WTC11 (cell line): Measurements from ENCODE around the gene LRRN4CL. TPM values are rescaled to one million over a fixed set of nuclear protein-coding genes. Genes with fewer than 3 reads are reported as not detected.

ENCODE experiments used
- ATAC-seq: fragments of 200-7000 bp; cut with Tn5 transposase; 2 replicates; pipeline ENCODE4 v1.10.0; 2021; ENCODE audit warnings: mild to moderate bottlenecking, moderate library complexity
- CTCF ChIA-PET: fragments of 300-600 bp; sonication (Branson Sonifier 250); formaldehyde crosslinking; loops from one replicate; lab custom pipeline; 2021; ENCODE audit warnings: antibody characterized with exemption; lab: Charles Lee
- POLR2A ChIA-PET: fragments of 350-600 bp; sonication (Branson Sonifier 250); formaldehyde crosslinking; loops from one replicate; lab custom pipeline; 2021; ENCODE audit warnings: antibody characterized with exemption; lab: Charles Lee
- DNase-seq: peaks from one replicate; pipeline ENCODE4 v3.0.0; 2021; ENCODE audit warnings: low spot score
- H3K27ac Mint-ChIP-seq: 2 replicates; pipeline ENCODE4 v1.8.0; 2021; ENCODE audit warnings: mixed read lengths
- H3K27me3 Mint-ChIP-seq: 2 replicates; pipeline ENCODE4 v1.8.0; 2021; ENCODE audit warnings: low read depth, mild to moderate bottlenecking, moderate library complexity, mixed read lengths
- H3K36me3 Mint-ChIP-seq: 2 replicates; pipeline ENCODE4 v1.8.0; 2021; ENCODE audit warnings: mixed read lengths
- H3K4me1 Mint-ChIP-seq: 2 replicates; pipeline ENCODE4 v1.8.0; 2022; ENCODE audit warnings: mixed read lengths
- H3K4me3 Mint-ChIP-seq: 2 replicates; pipeline ENCODE4 v1.8.0; 2021; ENCODE audit warnings: mild to moderate bottlenecking, moderate library complexity, mixed read lengths
- H3K9me3 Mint-ChIP-seq: 2 replicates; pipeline ENCODE4 v1.8.0; 2021; ENCODE audit warnings: mixed read lengths
- CREM ChIP-seq: sonication (generic); formaldehyde crosslinking; IDR thresholded peaks from 2 replicates; pipeline ENCODE4 v1.8.1; 2022; ENCODE audit warnings: mild to moderate bottlenecking, missing genetic modification reagents, moderate library complexity
- E2F5 ChIP-seq: sonication (generic); formaldehyde crosslinking; IDR thresholded peaks from 2 replicates; pipeline ENCODE4 v1.8.1; 2022; ENCODE audit warnings: mild to moderate bottlenecking, moderate library complexity, missing genetic modification reagents
- ELF4 ChIP-seq: sonication (generic); formaldehyde crosslinking; IDR thresholded peaks from 2 replicates; pipeline ENCODE4 v1.8.1; 2022; ENCODE audit warnings: low read depth, mild to moderate bottlenecking, moderate library complexity, missing genetic modification reagents
- ESRRA ChIP-seq: sonication (generic); formaldehyde crosslinking; IDR thresholded peaks from 2 replicates; pipeline ENCODE4 v1.8.1; 2022; ENCODE audit warnings: mild to moderate bottlenecking, missing genetic modification reagents, borderline replicate concordance
- ETV6 ChIP-seq: sonication (generic); formaldehyde crosslinking; IDR thresholded peaks from 2 replicates; pipeline ENCODE4 v1.8.1; 2022; ENCODE audit warnings: mild to moderate bottlenecking, missing genetic modification reagents
- NFYB ChIP-seq: sonication (generic); formaldehyde crosslinking; conservative IDR thresholded peaks from 2 replicates; pipeline ENCODE4 v1.8.0; 2022; ENCODE audit warnings: low read depth, missing genetic modification reagents
- NR3C1 ChIP-seq: sonication (generic); formaldehyde crosslinking; conservative IDR thresholded peaks from 2 replicates; pipeline ENCODE4 v1.8.1; 2023; ENCODE audit warnings: low read depth, mild to moderate bottlenecking, missing genetic modification reagents
- PRRX2 ChIP-seq: fragments of 250-450 bp; sonication (Bioruptor Pico); IDR thresholded peaks from 2 replicates; pipeline ENCODE4 v1.8.0; 2021; ENCODE audit warnings: mild to moderate bottlenecking
- SP1 ChIP-seq: sonication (generic); formaldehyde crosslinking; conservative IDR thresholded peaks from 2 replicates; pipeline ENCODE4 v1.8.1; 2022; ENCODE audit warnings: missing genetic modification reagents
- TEAD4 ChIP-seq: sonication (generic); formaldehyde crosslinking; IDR thresholded peaks from 2 replicates; pipeline ENCODE4 v1.8.0; 2022; ENCODE audit warnings: mild to moderate bottlenecking, missing genetic modification reagents
- ZBTB21 ChIP-seq: sonication (generic); formaldehyde crosslinking; IDR thresholded peaks from 2 replicates; pipeline ENCODE4 v1.8.1; 2023; ENCODE audit warnings: mild to moderate bottlenecking, missing genetic modification reagents, borderline replicate concordance
- ZNF138 ChIP-seq: sonication (generic); formaldehyde crosslinking; conservative IDR thresholded peaks from 2 replicates; pipeline ENCODE4 v1.8.1; 2022; ENCODE audit warnings: mild to moderate bottlenecking, moderate library complexity, missing genetic modification reagents
- ZNF396 ChIP-seq: fragments of 250-450 bp; sonication (Bioruptor Pico); IDR thresholded peaks from 2 replicates; pipeline ENCODE4 v1.8.0; 2021; ENCODE audit warnings: mild to moderate bottlenecking, moderate library complexity, borderline replicate concordance
- ZNF423 ChIP-seq: fragments of 250-450 bp; sonication (Bioruptor Pico); IDR thresholded peaks from 2 replicates; pipeline ENCODE4 v2.1.2; 2022; ENCODE audit warnings: mild to moderate bottlenecking, moderate library complexity
- ZNF532 ChIP-seq: fragments of 250-450 bp; sonication (Bioruptor Pico); IDR thresholded peaks from 2 replicates; pipeline ENCODE4 v1.9.0; 2021; ENCODE audit warnings: mild to moderate bottlenecking, borderline replicate concordance
- total RNA-seq: library from RNA; stranded (reverse); gene quantifications from 3 replicates; pipeline ENCODE4 v1.2.3, GENCODE V29; 2021
- TF ChIP-seq, protein P1 (sequence below): fragments of 250-450 bp; sonication (Bioruptor Pico); IDR thresholded peaks from 2 replicates; pipeline ENCODE4 v1.9.0; 2021; ENCODE audit warnings: mild to moderate bottlenecking
- TF ChIP-seq, protein P2 (sequence below): fragments of 200-600 bp; IDR thresholded peaks from 2 replicates; pipeline ENCODE4 v1.8.0; 2022; ENCODE audit warnings: antibody characterized with exemption
- TF ChIP-seq, protein P3 (sequence below): sonication (generic); formaldehyde crosslinking; conservative IDR thresholded peaks from 2 replicates; pipeline ENCODE4 v1.8.1; 2022; ENCODE audit warnings: mild to moderate bottlenecking, missing genetic modification reagents
- TF ChIP-seq, protein P4 (sequence below): fragments of 250-450 bp; sonication (Bioruptor Pico); IDR thresholded peaks from 2 replicates; pipeline ENCODE4 v1.9.0; 2021; ENCODE audit warnings: moderate library complexity, mild to moderate bottlenecking, inconsistent platforms, borderline replicate concordance
- TF ChIP-seq, protein P5 (sequence below): sonication (generic); formaldehyde crosslinking; IDR thresholded peaks from 2 replicates; pipeline ENCODE4 v1.8.1; 2023; ENCODE audit warnings: mild to moderate bottlenecking, missing genetic modification reagents, moderate library complexity
- TF ChIP-seq, protein P6 (sequence below): sonication (generic); formaldehyde crosslinking; IDR thresholded peaks from 2 replicates; pipeline ENCODE4 v1.8.1; 2022; ENCODE audit warnings: low read depth, missing genetic modification reagents, borderline replicate concordance

Gene LRRN4CL
- total RNA-seq, 1 experiment from 2014 or later, result 0.39 TPM

GRCh38 chr11:62645671-62645945 is 43.7 kb downstream of the LRRN4CL start (continued):
- TF ChIP-seq ZNF532 (CRISPR knock-in tag) (no peak), E2F5 (CRISPR knock-in tag) (no peak), PRRX2 (CRISPR knock-in tag) (no peak)
- TF ChIP-seq, protein P1, sequence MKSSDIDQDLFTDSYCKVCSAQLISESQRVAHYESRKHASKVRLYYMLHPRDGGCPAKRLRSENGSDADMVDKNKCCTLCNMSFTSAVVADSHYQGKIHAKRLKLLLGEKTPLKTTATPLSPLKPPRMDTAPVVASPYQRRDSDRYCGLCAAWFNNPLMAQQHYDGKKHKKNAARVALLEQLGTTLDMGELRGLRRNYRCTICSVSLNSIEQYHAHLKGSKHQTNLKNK (CRISPR knock-in tag), result no peak
- TF ChIP-seq, protein P2, sequence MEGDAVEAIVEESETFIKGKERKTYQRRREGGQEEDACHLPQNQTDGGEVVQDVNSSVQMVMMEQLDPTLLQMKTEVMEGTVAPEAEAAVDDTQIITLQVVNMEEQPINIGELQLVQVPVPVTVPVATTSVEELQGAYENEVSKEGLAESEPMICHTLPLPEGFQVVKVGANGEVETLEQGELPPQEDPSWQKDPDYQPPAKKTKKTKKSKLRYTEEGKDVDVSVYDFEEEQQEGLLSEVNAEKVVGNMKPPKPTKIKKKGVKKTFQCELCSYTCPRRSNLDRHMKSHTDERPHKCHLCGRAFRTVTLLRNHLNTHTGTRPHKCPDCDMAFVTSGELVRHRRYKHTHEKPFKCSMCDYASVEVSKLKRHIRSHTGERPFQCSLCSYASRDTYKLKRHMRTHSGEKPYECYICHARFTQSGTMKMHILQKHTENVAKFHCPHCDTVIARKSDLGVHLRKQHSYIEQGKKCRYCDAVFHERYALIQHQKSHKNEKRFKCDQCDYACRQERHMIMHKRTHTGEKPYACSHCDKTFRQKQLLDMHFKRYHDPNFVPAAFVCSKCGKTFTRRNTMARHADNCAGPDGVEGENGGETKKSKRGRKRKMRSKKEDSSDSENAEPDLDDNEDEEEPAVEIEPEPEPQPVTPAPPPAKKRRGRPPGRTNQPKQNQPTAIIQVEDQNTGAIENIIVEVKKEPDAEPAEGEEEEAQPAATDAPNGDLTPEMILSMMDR, result no peak

DNA sequence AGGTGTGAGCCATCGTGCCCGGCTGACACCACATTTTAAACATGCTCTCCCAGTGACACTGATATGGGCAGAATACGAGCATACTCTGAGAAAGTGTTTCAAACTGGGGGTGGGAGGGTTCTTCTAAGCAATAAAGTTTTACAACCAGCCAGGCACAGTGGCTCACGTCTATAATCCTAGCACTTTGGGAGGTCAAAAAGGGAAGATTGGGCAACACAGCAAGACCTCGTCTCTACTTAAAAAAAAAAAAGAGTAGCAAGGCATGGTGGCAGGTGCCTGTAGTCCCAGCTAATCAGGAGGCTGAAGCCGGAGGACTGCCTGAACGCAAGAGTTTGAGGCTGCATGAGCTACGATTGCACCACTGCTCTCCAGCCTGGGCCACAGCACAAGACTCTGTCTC is 45.1 kb downstream of the LRRN4CL start:
- Mint-ChIP-seq H3K4me1 (peaks cover 10% of the 10 kb centered on the region), H3K9me3 (no peaks in the 10 kb centered on the region), H3K27me3 (no peaks in the 10 kb centered on the region), H3K36me3 (peaks cover 30% of the 10 kb centered on the region), H3K27ac (no peak overlapping the region), H3K4me3 (peak overlapping the region; percentile 29; the same call in 1 of the 2 replicates)
- ChIA-PET CTCF (no interaction called here), POLR2A (interaction anchor here (2.7 to 6.3 kb wide), 2 partner anchors 21 to 52 kb away, joined by 14 to 42 read pairs; partner anchors contain the start of genes C11orf98, CSKMT and TUT1)
- ATAC-seq, result no peak
- DNase-seq, result no peak
- TF ChIP-seq ZBTB21 (CRISPR knock-in tag) (no peak), ZNF423 (CRISPR knock-in tag) (no peak), E2F5 (CRISPR knock-in tag) (no peak), CREM (no peak), ETV6 (no peak), SP1 (no peak), ZNF396 (CRISPR knock-in tag) (no peak), ESRRA (CRISPR knock-in tag) (no peak), TEAD4 (CRISPR knock-in tag) (no peak), NFYB (CRISPR knock-in tag) (no peak), ELF4 (no peak), ZNF138 (no peak), NR3C1 (CRISPR knock-in tag) (no peak)
- TF ChIP-seq, protein P3, sequence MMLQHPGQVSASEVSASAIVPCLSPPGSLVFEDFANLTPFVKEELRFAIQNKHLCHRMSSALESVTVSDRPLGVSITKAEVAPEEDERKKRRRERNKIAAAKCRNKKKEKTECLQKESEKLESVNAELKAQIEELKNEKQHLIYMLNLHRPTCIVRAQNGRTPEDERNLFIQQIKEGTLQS (CRISPR knock-in tag), result no peak
- TF ChIP-seq, protein P4, sequence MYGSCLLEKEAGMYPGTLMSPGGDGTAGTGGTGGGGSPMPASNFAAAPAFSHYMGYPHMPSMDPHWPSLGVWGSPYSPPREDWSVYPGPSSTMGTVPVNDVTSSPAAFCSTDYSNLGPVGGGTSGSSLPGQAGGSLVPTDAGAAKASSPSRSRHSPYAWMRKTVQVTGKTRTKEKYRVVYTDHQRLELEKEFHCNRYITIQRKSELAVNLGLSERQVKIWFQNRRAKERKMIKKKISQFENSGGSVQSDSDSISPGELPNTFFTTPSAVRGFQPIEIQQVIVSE (CRISPR knock-in tag), result no peak
- TF ChIP-seq, protein P5, sequence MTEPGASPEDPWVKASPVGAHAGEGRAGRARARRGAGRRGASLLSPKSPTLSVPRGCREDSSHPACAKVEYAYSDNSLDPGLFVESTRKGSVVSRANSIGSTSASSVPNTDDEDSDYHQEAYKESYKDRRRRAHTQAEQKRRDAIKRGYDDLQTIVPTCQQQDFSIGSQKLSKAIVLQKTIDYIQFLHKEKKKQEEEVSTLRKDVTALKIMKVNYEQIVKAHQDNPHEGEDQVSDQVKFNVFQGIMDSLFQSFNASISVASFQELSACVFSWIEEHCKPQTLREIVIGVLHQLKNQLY (CRISPR knock-in tag), result no peak
- TF ChIP-seq, protein P6, sequence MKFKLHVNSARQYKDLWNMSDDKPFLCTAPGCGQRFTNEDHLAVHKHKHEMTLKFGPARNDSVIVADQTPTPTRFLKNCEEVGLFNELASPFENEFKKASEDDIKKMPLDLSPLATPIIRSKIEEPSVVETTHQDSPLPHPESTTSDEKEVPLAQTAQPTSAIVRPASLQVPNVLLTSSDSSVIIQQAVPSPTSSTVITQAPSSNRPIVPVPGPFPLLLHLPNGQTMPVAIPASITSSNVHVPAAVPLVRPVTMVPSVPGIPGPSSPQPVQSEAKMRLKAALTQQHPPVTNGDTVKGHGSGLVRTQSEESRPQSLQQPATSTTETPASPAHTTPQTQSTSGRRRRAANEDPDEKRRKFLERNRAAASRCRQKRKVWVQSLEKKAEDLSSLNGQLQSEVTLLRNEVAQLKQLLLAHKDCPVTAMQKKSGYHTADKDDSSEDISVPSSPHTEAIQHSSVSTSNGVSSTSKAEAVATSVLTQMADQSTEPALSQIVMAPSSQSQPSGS (CRISPR knock-in tag), result no peak
